OCI-LY3 (cell line): Measurements from ENCODE around the gene ERF.

Experiments
- CTCF ChIP-seq: fragments of 200-600, 300-600 bp; sonication (generic); IDR thresholded peaks from 2 replicates; pipeline ENCODE4 v1.5.1; 2014; ENCODE audit warnings: antibody characterized with exemption, low read length, low read depth
- EZH2phosphoT487 ChIP-seq: fragments of 200-600 bp; shearing (Covaris generic); IDR thresholded peaks from 2 replicates; pipeline ENCODE4 v1.6.1; 2018; ENCODE audit warnings: antibody characterized with exemption, mixed run types, low read depth

- TF ChIP-seq CTCF (no peak), EZH2phosphoT487 (no peak)
These were observed 42.0 kb downstream of the ERF start for GRCh38 chr19:42212886-42213285.
